ENCODE data around the gene FLNB. TPM values are rescaled to one million over a fixed set of nuclear protein-coding genes. Genes with fewer than 3 reads are reported as not detected.

FLNB gene
- total and polyA plus RNA-seq, 9 of the 15 experiments (the other 6 are each of a cell fraction or from before 2014, with no cell fraction given) = 9.4 to 48.1 (median 25.6) TPM

GRCh38 chr3:57998366-57999283, 9.6 kb upstream of the FLNB start (continued):
- TF ChIP-seq PBX2 (CRISPR knock-in tag; IDR thresholded peaks at IDR 0.05; ENCODE audit: low read depth) (no peak), PBX2 (tag; conservative IDR thresholded peaks at IDR 0.05; ENCODE audit: low read depth) (0 out of 2 replicates have a peak, but pooled peaks have one; percentile 29), CXXC5 (CRISPR knock-in tag; IDR thresholded peaks at IDR 0.05) (peak; percentile 55; the same call in 1 of the 2 replicates), ZBTB9 (CRISPR knock-in tag; IDR thresholded peaks at IDR 0.05) (no peak), ILF3 (IDR thresholded peaks at IDR 0.05; ENCODE audit: borderline replicate concordance) (no peak)

All from K562 (cell line).